Naive thymus-derived CD4-positive, alpha-beta T cell (primary cell): ENCODE measurements around the gene BCAS3. TPM values are rescaled to one million over a fixed set of nuclear protein-coding genes. Genes with fewer than 3 reads are reported as not detected.

Source experiments
- ATAC-seq: fragments of 150-1000 bp; cut with Tn5 transposase; 2 replicates; pipeline ENCODE4 v1.10.0; 2021; ENCODE audit warnings: mild to moderate bottlenecking, moderate library complexity
- CTCF ChIA-PET: fragments of 350-600 bp; sonication (Branson Sonifier 250); formaldehyde crosslinking; loops from one replicate; lab custom pipeline; 2021; ENCODE audit warnings: antibody characterized with exemption; lab: Charles Lee
- POLR2A ChIA-PET: fragments of 350-600 bp; sonication (Branson Sonifier 250); formaldehyde crosslinking; loops from one replicate; lab custom pipeline; 2021; ENCODE audit warnings: antibody characterized with exemption, inconsistent platforms; lab: Charles Lee
- DNase-seq, 9 donors: peaks; one replicate each; pipeline versions ENCODE4 v3.0.0 to v3.0.0-alpha.2; 2020 to 2022; ENCODE audit warnings: mixed read lengths in 1 of 9
- H3K27ac ChIP-seq: one replicate; pipeline ENCODE4 v1.7.0; 2013; ENCODE audit warnings: mild to moderate bottlenecking, low read depth, low read length, moderate library complexity
- H3K27me3 ChIP-seq, 2 donors: one replicate each; pipeline ENCODE4 v1.7.0; 2013; ENCODE audit warnings: low read length in 2 of 2, mild to moderate bottlenecking in 2 of 2, moderate library complexity in 2 of 2; ENCODE audit not compliant: control insufficient read depth in 2 of 2, insufficient read depth in 2 of 2
- H3K36me3 ChIP-seq, 3 experiments: 1 replicate in 2 of 3; 2 replicates in 1 of 3; pipeline ENCODE4 v1.7.0; 2013; ENCODE audit warnings: low read length in 3 of 3, mild to moderate bottlenecking in 3 of 3, moderate library complexity in 1 of 3; ENCODE audit not compliant: insufficient read depth in 3 of 3, control insufficient read depth in 2 of 3
- H3K4me1 ChIP-seq, 2 donors: one replicate each; pipeline ENCODE4 v1.7.0; 2013; ENCODE audit warnings: low read length in 2 of 2, mild to moderate bottlenecking in 2 of 2, moderate library complexity in 1 of 2; ENCODE audit not compliant: control insufficient read depth in 2 of 2, insufficient read depth in 2 of 2
- H3K4me3 ChIP-seq: 2 replicates; pipeline ENCODE4 v1.7.0; 2013; ENCODE audit warnings: mild to moderate bottlenecking, low read length
- H3K9me3 ChIP-seq, 3 experiments: 1 replicate in 2 of 3; 2 replicates in 1 of 3; pipeline ENCODE4 v1.7.0; 2013; ENCODE audit warnings: low read length in 3 of 3; ENCODE audit not compliant: control insufficient read depth in 2 of 3
- H3K27ac Mint-ChIP-seq, 9 donors: one replicate each; pipeline ENCODE4 v1.8.0; 2020 to 2022; ENCODE audit warnings: mixed read lengths in 9 of 9, mild to moderate bottlenecking in 8 of 9, moderate library complexity in 5 of 9, inconsistent platforms in 2 of 9
- H3K27me3 Mint-ChIP-seq, 5 donors: one replicate each; pipeline ENCODE4 v1.8.0; 2021 to 2022; ENCODE audit warnings: mixed read lengths in 5 of 5, mild to moderate bottlenecking in 1 of 5
- H3K36me3 Mint-ChIP-seq, 5 donors: one replicate each; pipeline ENCODE4 v1.8.0; 2020 to 2022; ENCODE audit warnings: mixed read lengths in 5 of 5, mild to moderate bottlenecking in 3 of 5, inconsistent platforms in 1 of 5
- H3K4me1 Mint-ChIP-seq, 7 donors: one replicate each; pipeline ENCODE4 v1.8.0; 2020 to 2022; ENCODE audit warnings: mixed read lengths in 7 of 7, mild to moderate bottlenecking in 3 of 7, inconsistent platforms in 1 of 7
- H3K4me3 Mint-ChIP-seq, 10 donors: one replicate each; pipeline ENCODE4 v1.8.0; 2020 to 2022; ENCODE audit warnings: mild to moderate bottlenecking in 10 of 10, mixed read lengths in 10 of 10, moderate library complexity in 6 of 10, inconsistent platforms in 2 of 10
- H3K9me3 Mint-ChIP-seq, 11 donors: one replicate each; pipeline ENCODE4 v1.8.0; 2020 to 2022; ENCODE audit warnings: mixed read lengths in 11 of 11, mild to moderate bottlenecking in 4 of 11, inconsistent platforms in 1 of 11, moderate library complexity in 1 of 11
- intact Hi-C, 2 donors: fragments of 100-400 bp; cut with micrococcal nuclease; formaldehyde crosslinking; loops; one replicate each; pipeline ENCODE4 v1.15.1; 2023
- polyA plus RNA-seq, 2 donors: library from polyadenylated mRNA; unstranded; fragments of 300-500 nt; fragmentation: Illumina TruSeq; gene quantifications; one replicate each; pipeline ENCODE4 v1.2.3, GENCODE V29; 2021
- total RNA-seq, 6 experiments: library from RNA in 5 of 6; stranded (reverse) in 5 of 6; gene quantifications; 1 replicate in 5 of 6; 2 replicates in 1 of 6; pipeline ENCODE4 v1.2.3 and lab custom pipeline; 2021 to 2026

The BCAS3 gene
- total and polyA plus RNA-seq, 7 experiments from 2014 or later: 18.4 to 57.8 (median 37.5) TPM

- no peak overlapping the region for H3K4me3 ChIP-seq
- Mint-ChIP-seq H3K9me3 (peaks cover 0 to 2% (median 0%) of the 10 kb centered on the region in 11 donors), H3K4me1 (no peaks in the 10 kb centered on the region), H3K27ac (no peak overlapping the region), H3K36me3 (peaks cover 0 to 7% (median 0%) of the 10 kb centered on the region in 5 donors), H3K4me3 (no peak overlapping the region), H3K27me3 (peaks cover 0 to 7% (median 0%) of the 10 kb centered on the region in 5 donors)
- intact Hi-C loops: no loop called here
- CTCF ChIA-PET: interaction anchor here (0.6 kb wide), 1 partner anchor 431 kb away, joined by 5 read pairs; no protein-coding TSS in a partner anchor
- H3K4me1 ChIP-seq: no peaks in the 10 kb centered on the region
- no peak overlapping the region for H3K27ac ChIP-seq
- POLR2A ChIA-PET: no interaction called here
- no peak for DNase-seq
- H3K9me3 ChIP-seq: no peaks in the 10 kb centered on the region
- ATAC-seq: no peak
- H3K27me3 ChIP-seq: no peaks in the 10 kb centered on the region
- no peaks in the 10 kb centered on the region for H3K36me3 ChIP-seq
These were observed 645.6 kb downstream of the BCAS3 start for GRCh38 chr17:61323003-61323908.

DNA sequence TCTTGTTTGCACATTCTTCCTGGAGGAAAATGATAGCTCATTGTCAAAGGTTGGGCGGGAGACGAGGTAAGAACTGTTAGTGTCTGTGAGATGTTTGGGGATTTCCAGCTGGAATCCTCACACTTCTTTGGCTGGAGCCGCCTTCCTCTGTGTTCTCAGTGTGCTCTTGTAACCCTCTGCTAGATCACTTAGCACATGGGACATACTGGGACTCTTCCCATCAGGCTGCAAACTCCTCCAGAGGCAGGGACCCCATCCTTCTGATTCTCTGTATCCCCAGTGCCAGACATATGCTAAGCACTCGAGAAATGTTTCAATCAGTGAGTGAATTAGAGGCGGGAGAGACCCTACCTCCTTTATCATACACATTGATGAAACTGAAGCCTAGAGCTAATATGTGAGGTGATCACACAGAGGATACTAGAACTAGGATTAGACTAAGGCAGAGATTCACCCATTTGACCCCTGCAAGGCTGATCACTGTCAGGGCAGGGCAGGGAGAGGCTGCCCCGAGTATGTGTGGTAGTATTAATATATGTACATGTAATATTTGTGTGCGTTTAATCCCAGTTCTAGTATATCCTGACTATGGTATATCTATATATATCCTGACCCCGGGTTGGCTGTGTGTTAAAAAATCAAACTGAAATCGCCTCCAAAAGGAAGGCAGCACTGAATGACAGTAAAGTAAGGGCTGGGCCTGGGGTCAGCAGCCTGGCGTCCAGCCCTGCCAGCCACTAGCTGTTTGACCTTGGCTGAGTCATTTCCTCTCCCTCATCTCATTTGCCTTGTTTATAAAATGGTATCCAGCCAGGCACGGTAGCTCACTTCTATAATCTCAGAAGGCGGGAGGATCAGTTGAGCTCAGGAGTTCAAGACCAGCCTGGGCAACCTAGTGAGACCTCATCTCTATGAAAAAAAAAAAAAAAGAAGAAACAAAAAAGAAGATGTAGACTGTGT lies 646.5 kb downstream of the BCAS3 start:
- Mint-ChIP-seq H3K4me3 (no peak overlapping the region), H3K27ac (no peak overlapping the region), H3K4me1 (no peaks in the 10 kb centered on the region), H3K27me3 (peaks cover 0 to 7% (median 0%) of the 10 kb centered on the region in 5 donors), H3K9me3 (peaks cover 0 to 2% (median 0%) of the 10 kb centered on the region in 11 donors), H3K36me3 (peaks cover 0 to 7% (median 0%) of the 10 kb centered on the region in 5 donors)
- Histone ChIP-seq H3K4me1 (no peaks in the 10 kb centered on the region), H3K4me3 (no peak overlapping the region), H3K27me3 (no peaks in the 10 kb centered on the region), H3K9me3 (no peaks in the 10 kb centered on the region), H3K36me3 (no peaks in the 10 kb centered on the region), H3K27ac (no peak overlapping the region)
- ATAC-seq (no peak), DNase-seq (no peak)
- ChIA-PET POLR2A (no interaction called here), CTCF (interaction anchor here (0.6 kb wide), 1 partner anchor 432 kb away, joined by 5 read pairs; no protein-coding TSS in a partner anchor)
- intact Hi-C loops: no loop called here

DNA sequence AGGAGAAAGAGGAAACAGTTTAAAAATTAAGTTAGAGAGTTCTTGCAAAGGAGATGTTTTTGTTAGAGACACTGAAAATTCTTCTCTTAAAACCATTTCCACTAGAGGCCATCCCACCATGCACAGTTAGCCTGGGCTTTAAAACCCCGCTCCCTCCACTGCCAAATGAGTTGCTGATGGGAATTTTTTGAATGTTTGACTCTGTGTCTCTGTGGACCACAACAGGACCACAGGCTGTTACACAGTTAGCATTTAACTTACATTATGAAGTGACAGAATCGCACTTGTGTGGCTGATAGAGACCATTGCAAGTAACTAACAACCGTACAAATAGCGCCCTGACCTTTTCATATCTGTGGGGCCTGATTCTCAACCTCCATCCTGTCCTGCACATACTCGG lies 647.3 kb downstream of the BCAS3 start:
- no peak overlapping the region for H3K27ac ChIP-seq
- H3K4me1 ChIP-seq: no peaks in the 10 kb centered on the region
- DNase-seq: no peak
- H3K27ac Mint-ChIP-seq: no peak overlapping the region
- CTCF ChIA-PET: no interaction called here
- no peak for ATAC-seq
- H3K27me3 Mint-ChIP-seq: peaks cover 0 to 7% (median 0%) of the 10 kb centered on the region in 5 donors
- H3K9me3 Mint-ChIP-seq: peaks cover 0 to 2% (median 0%) of the 10 kb centered on the region in 11 donors
- intact Hi-C loops: no loop called here
- no peak overlapping the region for H3K4me3 ChIP-seq
- H3K4me1 Mint-ChIP-seq: no peaks in the 10 kb centered on the region
- H3K4me3 Mint-ChIP-seq: no peak overlapping the region
- peaks cover 0 to 10% (median 0%) of the 10 kb centered on the region in 5 donors for H3K36me3 Mint-ChIP-seq
- POLR2A ChIA-PET: no interaction called here
- no peaks in the 10 kb centered on the region for H3K27me3 ChIP-seq
- no peaks in the 10 kb centered on the region for H3K36me3 ChIP-seq
- no peaks in the 10 kb centered on the region for H3K9me3 ChIP-seq

DNA sequence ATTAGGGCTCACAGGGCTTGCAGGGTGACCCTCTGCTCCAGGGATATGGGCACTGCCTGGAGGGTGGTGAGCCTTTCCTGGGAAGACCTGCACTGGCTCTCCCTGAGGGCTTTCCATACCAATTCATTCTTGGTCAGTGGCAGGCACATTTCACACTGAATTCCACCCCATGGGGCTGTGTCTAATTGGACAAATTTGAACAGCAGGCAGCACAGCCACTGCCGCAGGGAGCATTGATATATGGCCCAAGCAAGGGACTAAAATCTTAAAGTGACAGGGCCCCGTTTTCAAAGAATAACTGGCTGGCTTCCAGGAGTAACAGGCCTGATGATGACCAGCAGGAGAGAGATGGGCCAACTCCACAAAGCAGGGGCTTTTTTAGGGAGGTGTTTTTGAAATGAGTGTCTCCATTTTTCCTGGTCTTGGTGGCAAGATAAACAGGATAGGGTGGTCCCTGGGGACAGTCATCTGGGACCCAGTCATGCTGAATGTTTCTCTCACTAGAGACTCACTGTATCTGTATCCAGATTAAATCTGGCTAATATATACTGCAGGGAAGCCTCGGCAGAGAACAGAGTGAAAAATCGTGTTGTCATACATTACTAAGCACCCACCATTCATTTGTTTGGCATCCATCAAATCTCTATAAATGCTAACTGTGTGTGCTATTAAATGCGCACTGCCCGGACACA lies 647.9 kb downstream of the BCAS3 start:
- ChIA-PET POLR2A (no interaction called here), CTCF (no interaction called here)
- no peak overlapping the region for H3K4me3 Mint-ChIP-seq
- intact Hi-C loops: no loop called here
- H3K4me1 Mint-ChIP-seq: peaks cover 0 to under 1% (median 0%) of the 10 kb centered on the region in 7 donors
- Histone ChIP-seq H3K9me3 (no peaks in the 10 kb centered on the region), H3K36me3 (no peaks in the 10 kb centered on the region), H3K27me3 (no peaks in the 10 kb centered on the region), H3K4me3 (no peak overlapping the region), H3K27ac (no peak overlapping the region), H3K4me1 (no peaks in the 10 kb centered on the region)
- H3K9me3 Mint-ChIP-seq: peaks cover 0 to 2% (median 0%) of the 10 kb centered on the region in 11 donors
- no peak for DNase-seq
- H3K27me3 Mint-ChIP-seq: peaks cover 0 to 7% (median 0%) of the 10 kb centered on the region in 5 donors
- no peak for ATAC-seq
- peaks cover 0 to 10% (median 0%) of the 10 kb centered on the region in 5 donors for H3K36me3 Mint-ChIP-seq
- no peak overlapping the region for H3K27ac Mint-ChIP-seq

DNA sequence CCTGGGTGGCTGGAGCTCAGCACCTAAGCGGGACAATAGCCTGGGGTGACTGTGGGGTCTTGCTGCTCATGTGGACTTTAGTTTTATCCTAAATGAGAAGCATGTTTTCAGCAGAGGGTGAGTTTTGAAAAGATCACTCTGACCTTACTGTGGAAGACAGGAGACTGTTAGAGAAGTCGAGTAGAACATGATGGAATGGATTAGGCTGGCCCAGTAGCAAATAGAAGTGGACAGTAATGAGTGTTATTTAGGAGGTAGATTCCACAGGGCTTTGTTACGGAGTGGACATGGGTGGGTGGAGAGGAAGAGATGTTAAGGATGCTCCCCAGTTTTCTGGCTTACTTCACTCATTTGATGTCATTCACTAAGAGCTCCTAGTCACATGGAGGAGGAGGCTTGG lies 648.7 kb downstream of the BCAS3 start:
- no peak for DNase-seq
- CTCF ChIA-PET: no interaction called here
- H3K4me1 ChIP-seq: no peaks in the 10 kb centered on the region
- no peak overlapping the region for H3K27ac ChIP-seq
- POLR2A ChIA-PET: no interaction called here
- no peak overlapping the region for H3K27ac Mint-ChIP-seq
- H3K9me3 ChIP-seq: no peaks in the 10 kb centered on the region
- no peak overlapping the region for H3K4me3 Mint-ChIP-seq
- H3K27me3 ChIP-seq: no peaks in the 10 kb centered on the region
- no peak overlapping the region for H3K4me3 ChIP-seq
- H3K4me1 Mint-ChIP-seq: peaks cover 0 to 5% (median 0%) of the 10 kb centered on the region in 7 donors
- H3K36me3 Mint-ChIP-seq: peaks cover 0 to 10% (median 0%) of the 10 kb centered on the region in 5 donors
- peaks cover 0 to 2% (median 0%) of the 10 kb centered on the region in 11 donors for H3K9me3 Mint-ChIP-seq
- peaks cover 0 to 7% (median 0%) of the 10 kb centered on the region in 5 donors for H3K27me3 Mint-ChIP-seq
- H3K36me3 ChIP-seq: no peaks in the 10 kb centered on the region
- intact Hi-C loops: no loop called here
- ATAC-seq: no peak

GRCh38 chr17:61328351-61328750 lies 650.7 kb downstream of the BCAS3 start:
- Mint-ChIP-seq H3K27me3 (peaks cover 0 to 2% (median 0%) of the 10 kb centered on the region in 5 donors), H3K9me3 (no peaks in the 10 kb centered on the region), H3K36me3 (peaks cover 0 to 7% (median 0%) of the 10 kb centered on the region in 5 donors), H3K4me1 (peaks cover 0 to 5% (median 0%) of the 10 kb centered on the region in 7 donors), H3K27ac (no peak overlapping the region), H3K4me3 (no peak overlapping the region)
- Histone ChIP-seq H3K36me3 (no peaks in the 10 kb centered on the region), H3K4me3 (no peak overlapping the region), H3K27ac (no peak overlapping the region), H3K27me3 (no peaks in the 10 kb centered on the region), H3K4me1 (no peaks in the 10 kb centered on the region), H3K9me3 (no peaks in the 10 kb centered on the region)
- POLR2A ChIA-PET: no interaction called here
- ATAC-seq (no peak), DNase-seq (no peak)
- intact Hi-C loops: no loop called here
- CTCF ChIA-PET: interaction anchor here (0.7 kb wide), 1 partner anchor 327 kb away, joined by 3 read pairs; no protein-coding TSS in a partner anchor
